Measurements from ENCODE around the gene ARTN.

ARTN gene

DNA sequence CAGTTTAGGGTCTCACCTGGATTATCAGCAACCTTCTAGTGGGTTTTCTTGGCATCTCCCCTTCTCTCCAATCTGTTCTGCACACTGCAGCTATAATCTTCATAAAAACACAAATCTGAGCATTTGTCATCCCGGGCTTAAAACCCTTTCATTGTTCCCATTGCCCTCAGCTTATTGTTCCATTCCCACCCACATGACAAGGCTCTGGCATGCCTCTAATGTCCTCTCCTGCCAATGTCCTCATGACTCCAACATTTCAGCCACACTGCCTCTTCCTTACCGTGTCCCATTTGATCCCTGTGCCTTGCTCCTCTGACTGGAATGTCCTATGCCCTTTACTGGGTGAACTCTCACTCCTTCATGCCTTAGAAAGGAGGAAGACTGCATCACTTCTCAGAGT lies 28.7 kb downstream of the ARTN start:
- TF ChIP-seq POLR2A (IDR thresholded peaks at IDR 0.05; ENCODE audit: low read depth, low read length): no peak
- DNase-seq (ENCODE audit: insufficient read length, low spot score) (no peak), FAIRE-seq (no peak)

GRCh38 chr1:43963006-43963405 lies 29.4 kb downstream of the ARTN start:
- FAIRE-seq: no peak
- DNase-seq (ENCODE audit: insufficient read length, low spot score): no peak
- TF ChIP-seq POLR2A (IDR thresholded peaks at IDR 0.05; ENCODE audit: low read depth, low read length): no peak

DNA sequence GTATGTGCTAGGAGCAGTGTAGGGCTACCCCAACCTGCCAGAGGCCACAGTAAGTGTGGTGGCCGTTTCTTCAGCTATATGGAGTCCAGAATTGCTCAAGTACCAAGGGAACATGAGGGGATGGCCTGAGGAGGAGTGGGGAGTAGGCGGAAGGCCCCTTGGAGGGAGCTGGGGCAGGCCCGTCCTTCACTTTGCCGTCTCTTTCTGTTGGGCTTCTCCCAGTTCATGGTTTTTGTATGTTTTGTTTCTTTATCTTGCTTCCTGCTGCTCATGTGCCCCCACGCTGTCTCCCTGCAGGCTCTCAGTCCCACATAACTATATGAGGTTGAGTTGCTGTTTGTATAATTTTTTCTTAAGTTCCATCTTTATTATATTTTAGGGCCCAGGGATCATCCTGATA lies 30.3 kb downstream of the ARTN start:
- no peak for DNase-seq (ENCODE audit: insufficient read length, low spot score)
- no peak for FAIRE-seq
- no peak for TF ChIP-seq POLR2A (IDR thresholded peaks at IDR 0.05; ENCODE audit: low read depth, low read length)

DNA sequence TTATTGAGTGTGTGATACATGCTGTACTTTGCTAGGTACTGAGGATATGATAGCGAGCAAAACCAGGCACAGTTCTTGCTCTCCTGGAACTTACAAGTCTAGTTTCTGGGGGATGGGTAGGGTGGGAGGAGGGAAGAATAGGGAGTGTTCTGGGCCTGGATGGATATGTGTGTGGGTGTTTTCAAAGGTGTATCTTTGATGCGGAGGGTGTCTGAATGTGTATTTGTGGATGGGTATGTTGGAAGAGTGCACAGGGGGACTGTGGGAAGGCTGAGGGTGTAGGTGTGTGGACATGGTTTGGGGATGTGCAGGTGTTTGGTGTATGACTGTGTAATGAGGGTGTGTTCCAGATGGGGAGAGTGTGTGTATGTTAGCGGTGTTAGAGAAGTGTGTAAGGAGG lies 31.7 kb downstream of the ARTN start:
- FAIRE-seq: no peak
- no peak for DNase-seq (ENCODE audit: insufficient read length, low spot score)
- TF ChIP-seq POLR2A (IDR thresholded peaks at IDR 0.05; ENCODE audit: low read depth, low read length): no peak

- no peak for FAIRE-seq
- DNase-seq (ENCODE audit: insufficient read length, low spot score): no peak
- TF ChIP-seq POLR2A (IDR thresholded peaks at IDR 0.05; ENCODE audit: low read depth, low read length): no peak
Observed at GRCh38 chr1:43968348-43968948, 34.8 kb downstream of the ARTN start.

DNA sequence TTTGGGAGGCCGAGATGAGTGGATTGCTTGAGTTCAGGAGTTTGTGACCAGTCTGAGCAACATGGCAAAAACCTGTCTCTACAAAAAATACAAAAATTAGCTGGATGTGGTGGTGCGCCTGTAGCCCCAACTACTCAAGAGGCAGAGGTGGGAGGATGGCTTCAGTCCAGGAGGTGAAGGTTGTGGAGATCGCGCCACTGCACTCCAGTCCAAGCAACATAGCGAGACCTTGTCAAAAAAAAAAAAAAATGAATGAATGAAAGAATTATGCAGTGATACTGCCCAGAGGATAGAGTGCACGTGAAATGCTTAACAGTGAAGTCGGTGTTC lies 35.8 kb downstream of the ARTN start:
- DNase-seq (ENCODE audit: insufficient read length, low spot score): no peak
- TF ChIP-seq POLR2A (IDR thresholded peaks at IDR 0.05; ENCODE audit: low read depth, low read length): no peak
- no peak for FAIRE-seq

GRCh38 chr1:43969746-43970466 lies 36.3 kb downstream of the ARTN start, which contains the start of gene DPH2:
Gene DPH2 (plus strand): TSS chr1:43970010. CDS start chr1:43970176, 166 bp downstream.
- TF ChIP-seq POLR2A (IDR thresholded peaks at IDR 0.05; ENCODE audit: low read depth, low read length): no peak
- FAIRE-seq (peak; percentile 66), DNase-seq (ENCODE audit: insufficient read length, low spot score) (peak; percentile 99)

DNA sequence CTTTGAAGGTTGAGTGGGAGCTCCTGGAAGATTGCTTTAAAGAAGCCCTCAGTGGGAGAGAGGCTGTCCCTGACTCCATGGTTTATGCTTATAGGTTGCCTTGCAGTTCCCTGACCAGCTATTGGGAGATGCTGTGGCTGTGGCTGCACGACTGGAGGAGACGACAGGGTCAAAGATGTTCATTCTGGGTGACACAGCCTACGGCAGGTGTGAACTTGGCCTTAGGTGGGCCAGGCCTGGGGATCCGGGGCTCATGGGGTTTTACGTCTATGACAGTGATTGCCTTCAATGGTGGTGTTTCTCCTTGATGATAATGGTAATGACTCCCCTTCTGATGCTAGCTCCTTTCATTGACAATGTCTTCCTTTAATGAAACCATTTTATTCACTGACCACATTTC lies 36.9 kb downstream of the ARTN start:
- TF ChIP-seq POLR2A (IDR thresholded peaks at IDR 0.05; ENCODE audit: low read depth, low read length): no peak
- DNase-seq (ENCODE audit: insufficient read length, low spot score): no peak
- no peak for FAIRE-seq

DNA sequence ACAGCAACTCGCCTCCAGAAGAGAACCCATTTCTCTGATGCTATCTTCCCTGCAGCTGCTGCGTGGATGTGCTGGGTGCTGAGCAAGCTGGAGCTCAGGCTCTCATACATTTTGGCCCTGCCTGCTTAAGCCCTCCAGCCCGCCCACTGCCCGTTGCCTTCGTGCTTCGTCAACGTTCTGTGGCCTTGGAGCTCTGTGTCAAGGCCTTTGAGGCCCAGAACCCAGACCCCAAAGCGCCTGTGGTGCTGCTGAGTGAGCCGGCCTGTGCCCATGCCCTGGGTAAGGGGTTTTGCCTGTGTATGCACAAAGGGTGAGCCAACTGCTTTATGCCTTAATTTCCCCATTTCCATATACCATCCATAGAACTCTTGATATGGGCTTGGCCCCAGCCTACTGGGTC lies 37.3 kb downstream of the ARTN start:
- no peak for TF ChIP-seq POLR2A (IDR thresholded peaks at IDR 0.05; ENCODE audit: low read depth, low read length)
- DNase-seq (ENCODE audit: insufficient read length, low spot score) (no peak), FAIRE-seq (no peak)

DNA sequence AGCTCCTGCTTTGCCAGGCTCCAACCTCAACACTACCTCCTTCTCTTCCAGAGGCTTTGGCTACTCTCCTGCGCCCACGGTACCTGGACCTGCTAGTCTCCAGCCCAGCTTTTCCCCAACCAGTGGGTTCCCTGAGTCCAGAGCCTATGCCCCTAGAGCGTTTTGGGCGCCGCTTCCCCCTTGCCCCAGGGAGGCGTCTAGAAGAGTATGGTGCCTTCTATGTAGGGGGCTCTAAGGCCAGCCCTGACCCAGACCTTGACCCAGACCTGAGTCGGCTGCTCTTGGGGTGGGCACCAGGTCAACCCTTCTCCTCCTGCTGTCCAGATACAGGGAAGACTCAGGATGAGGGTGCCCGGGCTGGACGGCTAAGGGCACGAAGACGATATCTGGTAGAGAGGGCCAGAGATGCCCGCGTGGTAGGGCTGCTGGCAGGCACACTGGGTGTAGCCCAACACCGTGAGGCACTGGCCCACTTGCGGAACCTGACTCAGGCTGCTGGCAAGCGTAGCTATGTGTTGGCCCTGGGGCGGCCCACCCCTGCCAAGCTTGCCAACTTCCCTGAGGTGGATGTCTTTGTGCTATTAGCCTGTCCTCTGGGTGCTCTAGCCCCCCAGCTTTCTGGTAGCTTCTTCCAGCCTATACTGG lies 37.9 kb downstream of the ARTN start:
- TF ChIP-seq POLR2A (IDR thresholded peaks at IDR 0.05; ENCODE audit: low read depth, low read length): no peak
- no peak for DNase-seq (ENCODE audit: insufficient read length, low spot score)
- no peak for FAIRE-seq

- DNase-seq (ENCODE audit: insufficient read length, low spot score) (no peak), FAIRE-seq (no peak)
- TF ChIP-seq POLR2A (IDR thresholded peaks at IDR 0.05; ENCODE audit: low read depth, low read length): no peak
Observed at GRCh38 chr1:43973981-43974442, 40.4 kb downstream of the ARTN start.

DNA sequence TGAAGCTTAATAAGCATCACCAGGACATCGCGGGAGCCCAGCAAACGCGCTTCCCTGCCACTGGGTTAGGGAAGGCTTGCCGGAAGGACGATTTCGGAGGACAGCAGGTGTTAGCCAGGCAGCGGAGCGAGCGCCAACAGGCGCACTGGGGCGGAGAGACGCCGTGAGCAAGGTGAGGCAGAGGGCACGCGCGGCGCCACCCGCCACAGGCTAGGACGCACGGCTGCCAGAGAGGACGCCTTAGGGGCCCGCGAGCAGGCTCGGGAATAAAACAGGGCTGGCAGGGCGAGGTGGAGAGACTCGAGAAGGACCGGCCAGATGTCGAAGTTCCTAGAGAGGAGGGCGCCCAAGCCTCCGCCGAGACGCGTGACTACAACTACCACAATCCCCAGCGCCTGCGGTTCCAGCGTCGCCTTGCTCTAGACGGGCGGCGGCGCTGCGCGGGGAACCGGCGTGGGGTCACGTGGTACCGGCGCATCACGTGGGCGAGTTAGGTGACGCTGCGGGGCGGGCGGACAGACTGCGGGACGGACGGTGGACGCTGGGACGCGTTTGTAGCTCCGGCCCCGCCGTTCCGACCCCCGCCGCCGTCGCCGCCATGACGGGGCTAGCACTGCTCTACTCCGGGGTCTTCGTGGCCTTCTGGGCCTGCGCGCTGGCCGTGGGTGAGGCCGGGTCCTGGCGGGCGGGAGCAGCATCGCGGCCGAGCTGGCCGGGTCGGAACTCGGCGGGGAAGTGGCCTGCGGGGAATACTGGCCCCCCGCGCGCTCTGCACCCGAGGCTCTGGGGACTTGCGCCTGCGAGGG lies 41.0 kb downstream of the ARTN start, which contains the start of gene ATP6V0B:
Gene ATP6V0B, plus strand, starts transcription at position 518 of the 806 bp plus-strand sequence. Its CDS starts 81 bp downstream, at position 599.
- FAIRE-seq (no peak), DNase-seq (ENCODE audit: insufficient read length, low spot score) (peak; percentile 97)
- TF ChIP-seq POLR2A (IDR thresholded peaks at IDR 0.05; ENCODE audit: low read depth, low read length): peak; percentile 94

DNA sequence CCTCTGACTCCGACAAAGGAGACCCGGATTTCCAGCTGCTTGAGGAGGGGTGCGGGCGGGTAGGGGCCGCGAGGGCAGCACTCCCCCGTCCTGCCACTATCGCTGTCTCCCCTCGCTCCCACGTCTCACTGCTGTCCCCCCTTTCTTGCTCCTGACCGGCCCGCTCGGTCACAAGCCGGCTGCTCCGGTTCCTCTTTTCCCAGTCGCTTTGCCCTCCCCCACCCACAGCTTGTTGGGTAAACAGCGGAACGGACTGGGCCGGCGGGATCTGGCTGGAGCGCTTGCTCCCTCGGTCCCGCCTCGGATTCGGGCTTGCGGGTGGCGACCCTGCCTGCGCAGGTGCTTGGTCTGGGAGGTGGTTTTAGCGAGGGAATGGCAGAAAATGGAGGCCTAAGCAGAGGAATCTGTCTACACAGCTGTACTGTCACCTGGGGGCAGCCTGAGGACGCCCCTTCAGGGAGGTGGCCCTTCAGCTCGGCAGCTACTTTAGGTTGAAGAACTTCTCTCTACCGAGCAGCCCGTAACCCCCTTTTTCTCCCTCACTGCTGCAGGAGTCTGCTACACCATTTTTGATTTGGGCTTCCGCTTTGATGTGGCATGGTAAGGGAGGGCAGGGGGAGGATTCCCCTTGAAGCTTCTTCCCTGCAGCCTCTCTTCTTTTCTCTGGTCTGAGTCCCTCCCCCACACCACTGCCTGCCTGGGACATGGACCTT lies 41.8 kb downstream of the ARTN start:
- DNase-seq (ENCODE audit: insufficient read length, low spot score): no peak
- no peak for FAIRE-seq

More for the DNA sequence above, 41.8 kb downstream of the ARTN start:
- no peak for TF ChIP-seq POLR2A (IDR thresholded peaks at IDR 0.05; ENCODE audit: low read depth, low read length)
